MM.1S (cell line): ENCODE measurements around the gene CHML.

Experiments used
- DNase-seq: peaks from one replicate; pipeline ENCODE4 v3.0.0-alpha.2; 2015
- H2AFZ ChIP-seq: fragments of 300-600 bp; sonication (generic); 2 replicates; pipeline ENCODE4 v1.6.0; 2016; ENCODE audit warnings: antibody characterized with exemption, low read length
- H3F3A ChIP-seq: fragments of 300-600 bp; sonication (generic); 2 replicates; pipeline ENCODE4 v1.6.1; 2016; ENCODE audit warnings: mild to moderate bottlenecking, antibody characterized with exemption, low read length, moderate library complexity, mixed read lengths; ENCODE audit not compliant: insufficient read depth
- H3K27ac ChIP-seq: fragments of 300-600 bp; sonication (generic); 2 replicates; pipeline ENCODE4 v1.5.1; 2016; ENCODE audit warnings: mild to moderate bottlenecking, low read length
- H3K27me3 ChIP-seq: fragments of 300-600 bp; sonication (generic); replicated peaks from 2 replicates; pipeline ENCODE4 v1.6.0; 2016; ENCODE audit warnings: low read length; ENCODE audit not compliant: insufficient read depth
- H3K36me3 ChIP-seq: fragments of 300-600 bp; sonication (generic); replicated peaks from 2 replicates; pipeline ENCODE4 v1.6.1; 2016; ENCODE audit warnings: mild to moderate bottlenecking, low read length, mixed read lengths; ENCODE audit not compliant: insufficient read depth
- H3K4me1 ChIP-seq: fragments of 300-600 bp; sonication (generic); 2 replicates; pipeline ENCODE4 v1.6.1; 2016; ENCODE audit warnings: low read length, mixed read lengths
- H3K4me2 ChIP-seq: fragments of 300-600 bp; sonication (generic); 2 replicates; pipeline ENCODE4 v1.6.0; 2016; ENCODE audit warnings: low read depth, low read length
- H3K4me3 ChIP-seq: fragments of 300-600 bp; sonication (generic); 2 replicates; pipeline ENCODE4 v1.5.1; 2016; ENCODE audit warnings: low read length, mixed read lengths
- H3K79me2 ChIP-seq: fragments of 300-600 bp; sonication (generic); 2 replicates; pipeline ENCODE4 v1.6.1; 2016; ENCODE audit warnings: mixed run types, low read length, mixed read lengths
- H3K9ac ChIP-seq: fragments of 300-600 bp; sonication (generic); 2 replicates; pipeline ENCODE4 v1.6.1; 2016; ENCODE audit warnings: low read length, mixed read lengths
- H3K9me2 ChIP-seq: fragments of 300-600 bp; sonication (generic); replicated peaks from 2 replicates; pipeline ENCODE4 v1.6.1; 2016; ENCODE audit warnings: mild to moderate bottlenecking, low read length, mixed read lengths; ENCODE audit not compliant: insufficient read depth
- H3K9me3 ChIP-seq: fragments of 300-600 bp; sonication (generic); replicated peaks from 2 replicates; pipeline ENCODE4 v1.6.1; 2016; ENCODE audit warnings: mild to moderate bottlenecking, low read length, mixed read lengths; ENCODE audit not compliant: insufficient read depth
- H4K20me1 ChIP-seq: fragments of 300-600 bp; sonication (generic); 2 replicates; pipeline ENCODE4 v1.6.1; 2016; ENCODE audit warnings: mild to moderate bottlenecking, low read length, moderate library complexity, mixed read lengths; ENCODE audit not compliant: insufficient read depth
- CTCF ChIP-seq: fragments of 300-600 bp; sonication (generic); IDR thresholded peaks from 2 replicates; pipeline ENCODE4 v1.5.1; 2016; ENCODE audit warnings: antibody characterized with exemption, low read length, mixed read lengths
- EZH2 ChIP-seq: fragments of 300-600 bp; sonication (generic); optimal IDR thresholded peaks from 2 replicates; pipeline ENCODE3; 2017; ENCODE audit warnings: low read depth, mild to moderate bottlenecking, antibody characterized with exemption, low read length, mixed read lengths
- EZH2phosphoT487 ChIP-seq: fragments of 300-600 bp; sonication (generic); IDR thresholded peaks from 2 replicates; pipeline ENCODE4 v1.6.1; 2018; ENCODE audit warnings: antibody characterized with exemption, low read length

Gene CHML

GRCh38 chr1:241678536-241678935, 38.4 kb upstream of the CHML start:
- TF ChIP-seq CTCF: no peak
- TF ChIP-seq EZH2phosphoT487: no peak
- TF ChIP-seq EZH2: no peak
- no peaks in the 10 kb centered on the region for H3K9me2 ChIP-seq
- peaks cover 14% of the 10 kb centered on the region for H3F3A ChIP-seq
- no peak overlapping the region for H3K9ac ChIP-seq
- no peaks in the 10 kb centered on the region for H3K9me3 ChIP-seq
- DNase-seq: no peak
- peaks cover 37% of the 10 kb centered on the region for H3K4me1 ChIP-seq
- H2AFZ ChIP-seq: peak overlapping the region; percentile 38
- peak overlapping the region; percentile 48; the same call in 1 of the 2 replicates for H3K4me3 ChIP-seq
- H3K4me2 ChIP-seq: peak overlapping the region; percentile 76
- H4K20me1 ChIP-seq: no peaks in the 10 kb centered on the region
- H3K27me3 ChIP-seq: no peaks in the 10 kb centered on the region
- H3K27ac ChIP-seq: peak overlapping the region; percentile 77; the same call in 1 of the 2 replicates
- H3K36me3 ChIP-seq: no peaks in the 10 kb centered on the region
- H3K79me2 ChIP-seq: no peaks in the 10 kb centered on the region

- Histone ChIP-seq H3K27ac (peak overlapping the region; percentile 77), H3K9me3 (no peaks in the 10 kb centered on the region), H3K27me3 (no peaks in the 10 kb centered on the region), H4K20me1 (no peaks in the 10 kb centered on the region), H2AFZ (peak overlapping the region; percentile 38), H3K9ac (peak overlapping the region; percentile 11; the same call in 1 of the 2 replicates), H3F3A (peaks cover 14% of the 10 kb centered on the region), H3K4me1 (peaks cover 37% of the 10 kb centered on the region), H3K4me3 (peak overlapping the region; percentile 48), H3K79me2 (no peaks in the 10 kb centered on the region), H3K9me2 (no peaks in the 10 kb centered on the region), H3K4me2 (peak overlapping the region; percentile 76), H3K36me3 (no peaks in the 10 kb centered on the region)
- DNase-seq: peak; percentile 97
- no peak for TF ChIP-seq EZH2phosphoT487
- TF ChIP-seq EZH2: no peak
- no peak for TF ChIP-seq CTCF
These were observed 37.0 kb upstream of the CHML start for GRCh38 chr1:241677201-241677600.

GRCh38 chr1:241675983-241676382, 35.8 kb upstream of the CHML start:
- no peak overlapping the region for H2AFZ ChIP-seq
- no peaks in the 10 kb centered on the region for H3K79me2 ChIP-seq
- peaks cover 14% of the 10 kb centered on the region for H3F3A ChIP-seq
- no peak overlapping the region for H3K27ac ChIP-seq
- DNase-seq: no peak
- H3K9me3 ChIP-seq: no peaks in the 10 kb centered on the region
- no peaks in the 10 kb centered on the region for H3K27me3 ChIP-seq
- H3K4me2 ChIP-seq: no peak overlapping the region
- no peaks in the 10 kb centered on the region for H4K20me1 ChIP-seq
- H3K4me3 ChIP-seq: no peak overlapping the region
- H3K9me2 ChIP-seq: no peaks in the 10 kb centered on the region
- H3K4me1 ChIP-seq: peaks cover 37% of the 10 kb centered on the region
- no peak for TF ChIP-seq EZH2phosphoT487
- TF ChIP-seq CTCF: no peak
- no peak for TF ChIP-seq EZH2
- no peaks in the 10 kb centered on the region for H3K36me3 ChIP-seq
- H3K9ac ChIP-seq: no peak overlapping the region
